ENCODE measurements around the gene PDK1. TPM values are rescaled to one million over a fixed set of nuclear protein-coding genes. Genes with fewer than 3 reads are reported as not detected.
"Not testable (repeated sequence)": the region's sequence is repeated elsewhere in the genome, so short reads cannot be mapped to it uniquely, and the experiment has no call there.

PDK1 gene
- total RNA-seq, 1 donor from 2014 or later: 33.3 TPM

- H3K4me3 ChIP-seq (ENCODE audit: low read depth, low read length): no peak overlapping the region
- no peak for DNase-seq (ENCODE audit: low read depth)
- TF ChIP-seq CTCF (conservative IDR thresholded peaks at IDR 0.05; ENCODE audit: low read depth, low read length): no peak
Measured at GRCh38 chr2:172513935-172514586, 41.8 kb upstream of the PDK1 start.

- TF ChIP-seq CTCF (conservative IDR thresholded peaks at IDR 0.05; ENCODE audit: low read depth, low read length): no peak
- no peak for DNase-seq (ENCODE audit: low read depth)
Measured at GRCh38 chr2:172516299-172516698, 39.6 kb upstream of the PDK1 start.

GRCh38 chr2:172518995-172519394, 36.9 kb upstream of the PDK1 start:
- H3K4me3 ChIP-seq (ENCODE audit: low read depth, low read length): no peak overlapping the region
- DNase-seq (ENCODE audit: low read depth): no peak
- TF ChIP-seq CTCF (conservative IDR thresholded peaks at IDR 0.05; ENCODE audit: low read depth, low read length): no peak

More at GRCh38 chr2:172516299-172516698, 39.6 kb upstream of the PDK1 start:
- H3K4me3 ChIP-seq (ENCODE audit: low read depth, low read length): no peak overlapping the region

- DNase-seq (ENCODE audit: low read depth): no peak
- no peak overlapping the region for H3K4me3 ChIP-seq (ENCODE audit: low read depth, low read length)
- no peak for TF ChIP-seq CTCF (conservative IDR thresholded peaks at IDR 0.05; ENCODE audit: low read depth, low read length)
Measured at GRCh38 chr2:172525601-172526000, 30.3 kb upstream of the PDK1 start.

- no peak for DNase-seq (ENCODE audit: low read depth)
- H3K4me3 ChIP-seq (ENCODE audit: low read depth, low read length): no peak overlapping the region
- no peak for TF ChIP-seq CTCF (conservative IDR thresholded peaks at IDR 0.05; ENCODE audit: low read depth, low read length)
Measured at GRCh38 chr2:172531309-172531708, 24.6 kb upstream of the PDK1 start.

GRCh38 chr2:172532461-172532860, 23.4 kb upstream of the PDK1 start:
- not testable (repeated sequence) for H3K4me3 ChIP-seq (ENCODE audit: low read depth, low read length); DNase-seq (ENCODE audit: low read depth)

- no peak for DNase-seq (ENCODE audit: low read depth)
- H3K4me3 ChIP-seq (ENCODE audit: low read depth, low read length): no peak overlapping the region
- TF ChIP-seq CTCF (conservative IDR thresholded peaks at IDR 0.05; ENCODE audit: low read depth, low read length): no peak
Measured at GRCh38 chr2:172533687-172534086, 22.2 kb upstream of the PDK1 start.

Data from epithelial cell of proximal tubule (primary cell).